Suprapubic skin (tissue), 3 donors: ENCODE results near the gene RAB3C.

ENCODE experiments used
- POLR2AphosphoS5 ChIP-seq, 3 donors: sonication (generic); formaldehyde crosslinking; IDR thresholded peaks; one replicate each; pipeline ENCODE4 v1.6.1; 2017; ENCODE audit warnings: antibody characterized with exemption in 3 of 3
- TF ChIP-seq, protein P1 (sequence below), 2 donors: fragments of 200-600 bp in 1 of 2; fragments of 450-650 bp in 1 of 2; sonication (generic) in 1 of 2; IDR thresholded peaks; one replicate each; pipeline ENCODE4 v1.5.1; 2016 to 2019; ENCODE audit warnings: antibody characterized with exemption in 2 of 2, mild to moderate bottlenecking in 1 of 2, moderate library complexity in 1 of 2

GRCh38 chr5:58699762-58700118, 116.9 kb downstream of the RAB3C start:
- TF ChIP-seq, protein P1, sequence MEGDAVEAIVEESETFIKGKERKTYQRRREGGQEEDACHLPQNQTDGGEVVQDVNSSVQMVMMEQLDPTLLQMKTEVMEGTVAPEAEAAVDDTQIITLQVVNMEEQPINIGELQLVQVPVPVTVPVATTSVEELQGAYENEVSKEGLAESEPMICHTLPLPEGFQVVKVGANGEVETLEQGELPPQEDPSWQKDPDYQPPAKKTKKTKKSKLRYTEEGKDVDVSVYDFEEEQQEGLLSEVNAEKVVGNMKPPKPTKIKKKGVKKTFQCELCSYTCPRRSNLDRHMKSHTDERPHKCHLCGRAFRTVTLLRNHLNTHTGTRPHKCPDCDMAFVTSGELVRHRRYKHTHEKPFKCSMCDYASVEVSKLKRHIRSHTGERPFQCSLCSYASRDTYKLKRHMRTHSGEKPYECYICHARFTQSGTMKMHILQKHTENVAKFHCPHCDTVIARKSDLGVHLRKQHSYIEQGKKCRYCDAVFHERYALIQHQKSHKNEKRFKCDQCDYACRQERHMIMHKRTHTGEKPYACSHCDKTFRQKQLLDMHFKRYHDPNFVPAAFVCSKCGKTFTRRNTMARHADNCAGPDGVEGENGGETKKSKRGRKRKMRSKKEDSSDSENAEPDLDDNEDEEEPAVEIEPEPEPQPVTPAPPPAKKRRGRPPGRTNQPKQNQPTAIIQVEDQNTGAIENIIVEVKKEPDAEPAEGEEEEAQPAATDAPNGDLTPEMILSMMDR (IDR thresholded peaks at IDR 0.05): no peak
- no peak for TF ChIP-seq POLR2AphosphoS5 (IDR thresholded peaks at IDR 0.05)
